ENCODE measurements around the gene GAD1.

GRCh38 chr2:170821531-170822289 is 5.0 kb downstream of the GAD1 start:
- TF ChIP-seq CTCF (IDR thresholded peaks at IDR 0.05) (no peak), POLR2A (IDR thresholded peaks at IDR 0.05) (no peak), EP300 (IDR thresholded peaks at IDR 0.05) (no peak)

All from tibial nerve (tissue), 4 donors.